ENCODE results near the gene PRKAR1A. TPM values are rescaled to one million over a fixed set of nuclear protein-coding genes. Genes with fewer than 3 reads are reported as not detected.

The PRKAR1A gene
- total and polyA plus RNA-seq, 2 of the 8 experiments (the other 6 are each of a cell fraction or from before 2014, with no cell fraction given): 39.3 to 149 TPM

DNA sequence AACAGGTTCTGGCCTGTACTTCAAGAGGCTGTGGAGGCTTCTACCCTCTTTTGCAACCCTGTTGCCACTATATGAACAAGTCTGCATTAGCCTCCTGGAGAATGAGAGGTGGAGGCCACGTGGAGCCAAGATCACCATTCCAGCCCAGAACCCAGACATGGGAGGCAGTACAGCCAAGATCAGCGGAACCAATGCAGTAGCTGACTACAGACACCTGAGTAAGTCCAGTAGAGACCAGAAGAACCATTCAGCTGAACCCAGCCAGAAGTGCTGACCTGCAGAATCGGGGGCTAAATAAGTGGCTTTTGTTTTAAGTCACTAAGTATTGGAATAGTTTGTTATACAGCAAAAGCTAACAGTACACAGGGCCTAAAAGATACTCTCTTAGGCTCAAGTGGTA is 76.9 kb downstream of the PRKAR1A start:
- Histone ChIP-seq H3K4ac (replicated peaks; ENCODE audit: insufficient read length, low read depth, low read length) (no peak overlapping the region), H2BK15ac (ENCODE audit: low read length) (no peak overlapping the region; the same call in 1 of the 2 replicates), H2BK5ac (ENCODE audit: low read depth, low read length) (no peak overlapping the region), H3K36me3 (ENCODE audit: control insufficient read depth in 2 of 4, insufficient read depth in 4 of 4, low read length in 3 of 4) (peaks cover 0 to 39% (median 5%) of the 10 kb centered on the region in 4 experiments; a peak in 3 of 8 replicates), H3K79me2 (ENCODE audit: control insufficient read depth in 1 of 2, insufficient read depth in 2 of 2, low read length in 2 of 2) (no peaks in the 10 kb centered on the region), H3K9ac (replicated peaks in 1 of 4; ENCODE audit: extremely low read depth in 1 of 4, low read depth in 3 of 4, low read length in 3 of 4) (no peak overlapping the region), H3K27me3 (replicated peaks in 1 of 4; ENCODE audit: control insufficient read depth in 3 of 4, extremely low read depth in 1 of 4, insufficient read depth in 3 of 4, low read length in 3 of 4) (no peaks in the 10 kb centered on the region), H3K9me3 (ENCODE audit: insufficient read depth in 2 of 2, low read depth in 1 of 2, low read length in 1 of 2) (peaks cover 0 to 6% of the 10 kb centered on the region in 2 experiments; a peak in 1 of 4 replicates), H3K23me2 (ENCODE audit: low read depth, low read length) (no peaks in the 10 kb centered on the region), H3K23ac (ENCODE audit: insufficient read length) (no peak overlapping the region), H3K4me3 (ENCODE audit: extremely low read depth in 1 of 4, insufficient read depth in 2 of 4, low read depth in 3 of 4, low read length in 4 of 4) (no peak overlapping the region), H2AK5ac (ENCODE audit: low read depth, low read length) (no peak overlapping the region), H4K91ac (replicated peaks; ENCODE audit: insufficient read length, low read length) (no peak overlapping the region), H4K5ac (ENCODE audit: insufficient read length, low read depth, low read length) (no peak overlapping the region), H2BK20ac (ENCODE audit: low read length) (no peak overlapping the region), H4K8ac (ENCODE audit: extremely low read depth, insufficient read depth, low read length) (no peak overlapping the region), H3K27ac (ENCODE audit: low read depth, low read length) (no peak overlapping the region), H2BK12ac (ENCODE audit: low read depth, low read length) (no peak overlapping the region), H3K4me1 (replicated peaks in 1 of 4; ENCODE audit: control insufficient read depth in 3 of 4, insufficient read depth in 4 of 4, low read length in 3 of 4) (peaks cover 0 to 7% (median 1%) of the 10 kb centered on the region in 4 experiments; a peak in 3 of 7 replicates), H2AFZ (ENCODE audit: low read length) (no peak overlapping the region), H3K56ac (replicated peaks; ENCODE audit: insufficient read length, low read depth, low read length) (no peak overlapping the region), H3K14ac (ENCODE audit: insufficient read length) (no peak overlapping the region), H4K20me1 (replicated peaks in 1 of 2; ENCODE audit: control insufficient read depth in 1 of 2, insufficient read depth in 2 of 2, low read length in 2 of 2) (no peaks in the 10 kb centered on the region), H3K18ac (ENCODE audit: extremely low read depth, low read length) (no peak overlapping the region), H2BK120ac (replicated peaks; ENCODE audit: low read depth, low read length) (no peak overlapping the region), H3K79me1 (ENCODE audit: low read depth, low read length) (no peaks in the 10 kb centered on the region), H3K4me2 (ENCODE audit: insufficient read depth in 1 of 2, low read depth in 2 of 2, low read length in 2 of 2) (no peak overlapping the region)
- WGBS, 2 experiments (ENCODE audit: extremely low coverage in 1 of 2, insufficient coverage in 1 of 2, insufficient read length in 1 of 2, insufficient replicate concordance in 2 of 2, low coverage in 1 of 2, low lambda C conversion rate in 2 of 2, missing lambda C conversion rate in 1 of 2): 82% methylated on average over 3 of the region's 3 CpGs; no CpG with 5 or more reads in 1 of the 2 experiments
- CTCF ChIA-PET (ENCODE audit: partially characterized antibody): interaction anchor here (0.6 to 1.7 kb wide), 2 partner anchors 25 to 118 kb away, joined by 3 to 4 read pairs; no protein-coding TSS in a partner anchor
- FAIRE-seq (no peak), DNase-seq (ENCODE audit: low read depth in 1 of 2, low spot score in 2 of 2) (no peak)
- TF ChIP-seq MAFK (IDR thresholded peaks at IDR 0.05; ENCODE audit: low read depth, low read length) (no peak), RXRA (IDR thresholded peaks at IDR 0.05; ENCODE audit: insufficient read depth, low read depth, low read length) (no peak)
- POLR2A ChIA-PET (ENCODE audit: partially characterized antibody): no interaction called here
